Inflammatory macrophage treated with lipopolysaccharide for 4 hours (primary cell): Measurements from ENCODE around the gene GRM2.

Source experiments
- DNase-seq: peaks from one replicate; pipeline ENCODE4 v3.0.0-alpha.2; 2020

GRM2 gene

GRCh38 chr3:51680663-51681230 is 26.1 kb upstream of the GRM2 start:
- no peak for DNase-seq

- peak; percentile 40 for DNase-seq
Measured at GRCh38 chr3:51681453-51681852, 25.4 kb upstream of the GRM2 start.

- DNase-seq, result peak; percentile 86
Measured at GRCh38 chr3:51682079-51682478, 24.8 kb upstream of the GRM2 start.

- DNase-seq, result no peak
Measured at GRCh38 chr3:51682526-51682925, 24.3 kb upstream of the GRM2 start.

- no peak for DNase-seq
Measured at GRCh38 chr3:51683566-51683965, 23.3 kb upstream of the GRM2 start.

- DNase-seq, result no peak
Measured at GRCh38 chr3:51684971-51685751, 21.7 kb upstream of the GRM2 start.

- DNase-seq, result no peak
Measured at GRCh38 chr3:51686056-51686455, 20.8 kb upstream of the GRM2 start.

GRCh38 chr3:51686512-51687215 is 20.2 kb upstream of the GRM2 start:
- peak; percentile 63 for DNase-seq

GRCh38 chr3:51687431-51688205 is 19.2 kb upstream of the GRM2 start:
- no peak for DNase-seq

GRCh38 chr3:51688206-51688600 is 18.7 kb upstream of the GRM2 start:
- DNase-seq, result no peak

GRCh38 chr3:51691021-51691420 is 15.8 kb upstream of the GRM2 start:
- DNase-seq, result no peak

GRCh38 chr3:51691949-51692348 is 14.9 kb upstream of the GRM2 start:
- no peak for DNase-seq

GRCh38 chr3:51692980-51693395 is 13.9 kb upstream of the GRM2 start:
- DNase-seq, result no peak

GRCh38 chr3:51696954-51697353 is 9.9 kb upstream of the GRM2 start:
- DNase-seq, result no peak

- DNase-seq, result no peak
Measured at GRCh38 chr3:51698209-51698608, 8.7 kb upstream of the GRM2 start.

- no peak for DNase-seq
Measured at GRCh38 chr3:51700403-51700802, 6.5 kb upstream of the GRM2 start.

GRCh38 chr3:51702156-51702555 is 4.7 kb upstream of the GRM2 start:
- no peak for DNase-seq

GRCh38 chr3:51703068-51703760 is 3.7 kb upstream of the GRM2 start:
- no peak for DNase-seq

- no peak for DNase-seq
Measured at GRCh38 chr3:51703761-51704510, 2.9 kb upstream of the GRM2 start.

GRCh38 chr3:51704511-51704950 is 2.3 kb upstream of the GRM2 start:
- no peak for DNase-seq

- no peak for DNase-seq
Measured at GRCh38 chr3:51705276-51706020, 1.4 kb upstream of the GRM2 start.
